GM12892 (cell line): ENCODE data around the gene UTP18.

Experiments used
- DNase-seq: peaks from one replicate; pipeline ENCODE4 v3.0.0; 2011; ENCODE audit not compliant: insufficient read length
- FAIRE-seq: peaks from 2 replicates; lab custom pipeline; 2011; peaks lifted over from hg19 to GRCh38; lab: Jason Lieb, UNC
- POLR2A ChIP-seq: IDR thresholded peaks from 2 replicates; pipeline ENCODE4 v1.6.1; 2011; ENCODE audit warnings: low read depth, low read length, control low read depth
- POLR2AphosphoS5 ChIP-seq: IDR thresholded peaks from 2 replicates; pipeline ENCODE4 v1.6.1; 2011; ENCODE audit warnings: low read depth, low read length, control low read depth
- TAF1 ChIP-seq: IDR thresholded peaks from 2 replicates; pipeline ENCODE4 v1.6.1; 2011; ENCODE audit warnings: low read depth, mild to moderate bottlenecking, control low read depth, low read length, borderline replicate concordance

UTP18 gene

DNA sequence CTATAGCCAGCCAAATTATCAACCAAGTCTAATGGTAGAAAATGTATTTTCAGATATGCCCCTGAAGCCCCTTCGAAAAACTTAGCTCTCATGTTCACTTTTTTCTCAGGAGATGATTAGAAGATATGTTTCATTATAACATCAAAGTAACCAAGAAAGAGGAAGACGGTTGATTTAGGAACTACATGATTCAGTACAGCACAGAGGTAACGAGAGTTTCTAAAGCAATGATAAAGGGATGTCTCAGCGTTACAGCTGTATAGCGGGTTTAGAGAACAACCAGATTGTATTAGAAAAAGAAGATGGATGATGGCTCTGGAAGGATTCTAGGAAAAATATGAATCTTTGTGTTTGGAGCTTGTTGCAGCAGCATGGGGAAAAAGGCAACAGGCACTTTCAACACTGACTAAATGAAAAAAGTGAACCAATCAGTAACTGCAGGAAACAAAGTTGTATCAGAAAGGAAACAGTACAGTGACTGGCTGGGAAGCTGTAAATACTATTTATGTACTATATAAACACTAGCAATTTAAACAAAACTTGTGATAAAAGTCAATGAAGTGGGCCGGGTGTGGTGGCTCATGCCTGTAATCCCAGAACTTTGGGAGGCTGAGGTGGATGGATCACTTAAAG is 22.0 kb upstream of the UTP18 start:
- no peak for DNase-seq
- no peak for FAIRE-seq
- TF ChIP-seq POLR2AphosphoS5 = no peak
- TF ChIP-seq POLR2A = no peak
- TF ChIP-seq TAF1 = no peak

DNA sequence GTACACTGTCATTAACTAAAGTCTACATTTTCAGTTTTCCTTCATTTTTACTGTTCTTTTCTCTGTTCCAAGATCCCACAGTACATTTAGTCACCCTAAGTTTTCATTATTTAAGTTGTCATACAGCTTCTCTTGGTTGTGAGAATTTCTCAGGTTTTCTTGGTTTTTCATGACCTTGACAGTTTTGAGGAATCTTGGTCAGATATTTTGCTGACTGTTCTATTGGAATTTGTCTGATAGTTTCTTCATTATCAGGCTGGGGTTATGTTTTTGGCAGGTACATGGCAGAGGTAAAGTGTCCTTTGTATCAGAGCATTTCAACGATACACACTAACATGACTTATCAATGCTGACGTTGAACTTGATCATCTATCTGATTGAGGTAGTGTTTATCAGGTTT is 20.1 kb upstream of the UTP18 start:
- no peak for FAIRE-seq
- TF ChIP-seq POLR2A (no peak), TAF1 (no peak), POLR2AphosphoS5 (no peak)
- DNase-seq = no peak

DNA sequence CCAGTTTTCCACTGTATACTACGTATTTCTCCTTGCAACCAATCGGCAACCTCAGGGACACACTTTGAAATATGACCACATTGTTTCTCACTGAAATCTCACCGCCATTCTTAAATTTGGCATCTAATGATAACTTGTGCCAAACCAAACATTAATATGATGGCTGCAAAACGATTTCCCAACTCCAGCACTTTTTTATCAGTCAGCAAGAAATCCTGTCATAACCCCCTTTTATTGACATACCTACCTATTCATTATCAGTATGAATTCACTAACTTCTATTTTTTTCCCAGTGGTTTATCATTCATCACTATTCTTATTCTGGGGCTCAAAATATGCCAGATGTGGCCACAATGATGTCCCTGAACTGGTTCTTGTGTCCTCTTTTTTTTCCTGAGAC is 16.3 kb upstream of the UTP18 start:
- no peak for FAIRE-seq
- no peak for DNase-seq
- TF ChIP-seq POLR2AphosphoS5 (no peak), TAF1 (no peak), POLR2A (no peak)

DNA sequence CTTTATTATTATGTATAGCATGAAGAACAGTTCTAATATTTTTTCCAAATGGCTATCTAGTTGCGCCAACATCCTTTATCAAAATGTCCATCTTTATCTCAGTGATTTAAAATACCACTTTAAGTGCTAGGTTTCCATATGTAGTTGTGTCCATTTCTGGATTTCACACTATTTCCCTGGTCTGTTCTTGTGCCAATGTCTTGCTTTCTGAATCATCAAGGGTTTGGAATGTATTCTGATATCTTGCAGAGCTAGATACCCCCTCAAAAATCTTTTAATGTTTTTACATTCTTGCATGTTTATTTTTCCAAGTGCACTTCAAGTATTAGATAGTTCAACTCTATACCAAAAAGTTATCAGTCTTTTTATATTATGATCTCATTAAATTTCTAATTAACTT is 14.8 kb upstream of the UTP18 start:
- FAIRE-seq (no peak), DNase-seq (no peak)
- TF ChIP-seq POLR2A (no peak), TAF1 (no peak), POLR2AphosphoS5 (no peak)

DNA sequence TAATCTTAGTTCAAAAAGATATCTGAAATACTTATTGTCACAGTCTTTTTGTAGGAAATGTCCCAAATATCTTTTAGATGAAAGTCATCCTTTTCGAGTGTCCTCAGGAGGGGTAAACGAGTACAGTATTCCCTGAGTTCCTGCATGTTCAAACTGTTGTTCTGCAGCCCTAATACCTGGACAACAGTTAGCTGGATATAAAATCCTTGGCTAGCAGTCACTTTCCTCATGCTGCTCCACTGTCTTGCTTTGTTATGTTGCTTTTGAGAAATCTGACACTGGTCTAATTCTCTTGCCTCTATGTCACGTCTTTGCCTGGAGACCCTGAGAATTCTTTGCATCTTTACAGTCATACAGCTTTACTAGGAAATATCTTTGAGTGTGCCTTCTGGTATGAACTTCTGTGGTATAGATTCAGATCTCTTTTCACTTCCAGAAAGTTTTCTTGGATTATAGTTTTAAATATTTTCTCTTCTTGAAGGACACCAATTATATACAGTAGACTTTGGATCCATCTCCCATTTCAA is 10.0 kb upstream of the UTP18 start:
- no peak for TF ChIP-seq POLR2AphosphoS5
- no peak for TF ChIP-seq TAF1
- no peak for TF ChIP-seq POLR2A
- FAIRE-seq = no peak
- no peak for DNase-seq

DNA sequence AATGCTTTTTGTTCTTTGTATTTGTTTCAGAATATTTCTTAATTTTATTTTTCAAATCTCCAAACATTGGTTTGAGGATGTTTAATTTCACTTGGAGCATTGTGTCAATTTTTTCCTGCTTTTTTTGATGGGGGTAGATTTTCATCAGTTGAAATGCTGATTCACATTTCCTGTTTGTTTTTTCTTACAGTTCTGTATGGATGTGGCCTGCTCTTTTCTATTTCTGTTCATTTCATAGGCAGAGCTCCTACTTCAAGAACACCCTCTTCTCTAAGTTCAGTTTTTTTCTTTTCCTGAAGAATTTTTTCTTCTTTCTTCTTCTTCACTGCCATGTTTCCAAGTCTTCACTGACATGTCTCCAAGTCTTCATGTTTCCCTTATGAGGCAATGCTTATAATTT is 9.3 kb upstream of the UTP18 start:
- DNase-seq (no peak), FAIRE-seq (no peak)
- TF ChIP-seq TAF1 (no peak), POLR2AphosphoS5 (no peak), POLR2A (no peak)

DNA sequence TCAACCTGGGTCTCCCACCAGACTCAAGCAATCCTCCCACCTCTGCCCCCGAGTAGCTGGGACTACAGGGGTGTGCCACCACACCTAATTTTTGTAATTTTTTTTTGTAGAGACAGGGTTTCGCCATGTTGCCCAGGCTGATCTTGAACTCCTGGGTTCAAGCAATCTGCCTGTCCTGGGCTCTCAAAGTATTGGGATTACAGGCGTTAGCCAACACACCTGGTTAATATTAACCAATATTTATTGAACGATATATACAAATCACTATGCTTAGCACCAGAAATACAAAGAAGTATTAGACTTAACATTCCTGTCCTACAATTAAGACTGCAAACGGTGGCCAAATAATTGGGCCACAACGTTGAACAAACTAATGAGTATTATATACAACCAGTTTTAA is 4.7 kb upstream of the UTP18 start:
- no peak for DNase-seq
- FAIRE-seq = no peak
- no peak for TF ChIP-seq TAF1
- no peak for TF ChIP-seq POLR2A
- no peak for TF ChIP-seq POLR2AphosphoS5

DNA sequence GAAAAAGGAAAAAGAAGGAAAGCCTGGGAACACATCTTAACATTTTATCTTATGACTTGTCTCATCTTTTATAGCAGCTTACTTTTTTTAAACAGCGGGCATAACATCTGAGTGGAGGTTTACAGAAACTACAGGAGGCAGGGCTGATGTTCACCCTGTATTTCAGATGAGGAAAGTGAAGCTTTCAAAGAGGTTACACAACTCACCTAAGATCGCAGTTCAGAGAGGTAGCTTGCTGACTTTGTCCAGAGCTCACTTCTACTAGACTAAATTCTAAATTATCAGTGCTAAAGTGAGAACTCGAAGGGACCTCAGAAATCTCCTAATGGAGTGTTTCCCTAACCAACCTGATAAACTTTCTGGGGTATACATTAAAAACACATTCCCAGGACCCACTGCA is 4.2 kb upstream of the UTP18 start:
- TF ChIP-seq TAF1 (no peak), POLR2A (no peak), POLR2AphosphoS5 (no peak)
- no peak for FAIRE-seq
- no peak for DNase-seq

DNA sequence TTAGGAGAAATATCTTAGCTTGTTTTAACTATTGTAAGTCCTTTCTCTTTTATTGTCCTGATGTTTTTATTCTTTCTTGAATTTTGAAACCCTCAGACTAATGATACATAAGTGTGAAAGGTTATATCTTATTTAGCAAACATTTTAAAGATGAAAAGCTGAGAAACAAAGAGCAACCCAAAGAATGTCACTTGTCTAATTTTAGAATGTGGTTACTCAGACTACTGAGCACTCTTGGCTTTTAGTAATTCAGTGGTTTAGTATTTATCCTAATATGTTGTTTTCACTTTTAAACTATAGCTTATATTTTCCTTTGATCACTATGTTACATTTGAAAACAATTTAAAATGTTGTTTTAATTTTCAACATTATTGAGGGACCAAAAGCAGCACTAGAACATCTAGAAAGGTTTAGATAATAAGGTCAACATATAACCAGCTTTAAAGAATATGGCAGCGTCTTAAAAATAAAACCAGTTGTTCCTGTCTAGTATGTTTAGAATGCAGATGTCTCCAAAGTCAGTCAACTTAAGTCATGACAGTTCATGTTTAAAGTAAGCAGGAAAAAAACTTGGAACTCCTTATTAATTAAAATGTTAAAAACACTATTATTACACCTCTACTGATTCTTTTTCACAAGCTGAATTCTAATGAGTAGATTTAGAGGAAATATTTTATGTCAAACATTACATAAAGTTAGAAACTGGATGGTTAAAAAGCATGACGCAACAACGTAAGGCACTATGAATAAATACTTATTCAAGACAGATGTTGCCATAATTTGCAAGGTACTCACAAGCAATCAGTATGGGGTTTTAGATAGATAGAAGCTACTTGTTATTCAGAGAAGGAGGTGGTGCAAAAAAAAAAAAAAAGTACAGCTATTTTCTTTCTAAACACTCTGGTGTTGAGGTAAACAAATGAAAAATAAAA is 2.9 kb upstream of the UTP18 start:
- FAIRE-seq (no peak), DNase-seq (no peak)
- TF ChIP-seq POLR2A = no peak
- TF ChIP-seq TAF1 = no peak
- no peak for TF ChIP-seq POLR2AphosphoS5

DNA sequence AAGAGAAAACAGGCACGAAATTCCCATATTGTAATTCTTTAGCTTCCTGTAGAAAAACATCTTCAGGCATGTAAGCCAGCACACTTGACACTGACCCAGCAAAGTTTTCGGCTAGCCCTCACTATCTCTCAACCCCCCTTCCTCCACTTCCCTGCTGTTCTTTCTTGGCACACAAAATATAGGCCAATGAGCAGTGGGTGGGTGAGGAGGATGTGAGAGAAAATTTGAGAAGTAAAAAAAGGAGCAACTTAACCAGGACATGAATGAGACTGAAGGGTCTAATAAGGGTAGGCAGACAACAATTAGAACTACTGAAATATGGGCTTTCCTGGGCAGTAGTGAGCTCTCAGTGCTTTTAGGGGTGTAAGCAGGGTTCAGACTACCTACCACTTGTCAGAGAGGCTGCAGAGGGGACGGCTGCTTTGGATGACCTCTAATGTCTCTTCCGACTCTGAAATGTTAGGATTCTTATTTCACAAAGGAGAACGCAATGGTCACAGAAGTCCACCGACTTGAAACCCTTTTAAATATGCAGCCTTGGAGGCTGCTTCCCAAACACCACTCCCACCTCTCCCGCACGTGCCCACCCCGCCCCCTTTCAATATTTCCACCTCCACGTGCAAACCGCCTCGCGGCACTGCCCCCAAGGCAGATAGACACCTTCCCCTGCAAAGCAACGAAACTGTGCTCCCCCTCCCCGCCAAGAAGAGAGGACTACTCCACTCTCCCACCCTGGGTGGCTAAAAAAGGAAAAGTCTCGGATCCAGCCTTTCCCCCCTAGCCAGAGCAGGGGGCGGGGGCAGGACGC is 1.4 kb upstream of the UTP18 start:
- DNase-seq = no peak
- no peak for TF ChIP-seq TAF1
- TF ChIP-seq POLR2A = no peak
- TF ChIP-seq POLR2AphosphoS5 = no peak
- FAIRE-seq = no peak

DNA sequence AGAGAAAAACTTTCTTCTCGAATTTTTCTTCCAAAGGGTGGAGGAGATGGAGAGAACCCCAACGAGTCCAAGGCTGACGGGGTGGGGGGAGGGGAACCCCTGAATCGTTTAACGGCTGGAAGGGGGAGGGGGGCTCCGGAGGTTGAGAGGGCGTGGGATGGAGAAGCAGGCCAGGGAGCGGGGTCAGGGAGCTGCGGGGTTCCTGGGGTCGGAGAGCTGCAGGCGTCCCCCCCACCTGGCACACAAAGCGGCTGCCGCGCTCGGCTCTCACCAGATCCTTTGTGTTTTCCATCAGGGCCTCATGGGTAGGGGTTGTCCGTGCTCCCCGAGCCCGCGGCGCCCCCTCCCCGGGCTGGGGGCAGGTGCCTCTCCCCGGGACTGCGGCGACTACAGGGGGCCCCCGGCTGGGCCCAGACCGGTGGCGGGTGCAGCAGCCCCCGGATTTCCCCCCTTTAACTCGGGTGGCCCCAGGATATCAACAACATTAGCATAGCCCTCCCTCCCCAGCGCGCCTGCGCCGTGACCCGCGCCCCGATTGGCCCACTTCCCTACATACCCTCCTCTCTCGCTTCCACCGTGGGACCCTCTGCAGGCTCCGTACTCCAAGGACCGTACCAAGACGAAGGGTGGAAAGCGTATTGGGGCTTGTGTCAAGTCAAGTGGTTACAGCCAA is 646 bp upstream of the UTP18 start, which contains the start of gene MBTD1:
Gene MBTD1 (minus strand): TSS at position 486 of the 673 bp plus-strand sequence. CDS start 34,888 bp downstream, outside the sequence.
- FAIRE-seq = peak; percentile 97
- peak; percentile 95 for DNase-seq
- no peak for TF ChIP-seq TAF1
- TF ChIP-seq POLR2AphosphoS5 = no peak
- no peak for TF ChIP-seq POLR2A
